Activated CD4-positive, alpha-beta T cell treated with anti-CD3 and anti-CD28 coated beads for 36 hours (primary cell): Measurements from ENCODE around the gene PSRC1. TPM values are rescaled to one million over a fixed set of nuclear protein-coding genes. Genes with fewer than 3 reads are reported as not detected.

ENCODE experiments used
- total RNA-seq, 2 experiments: library from RNA; stranded (reverse); gene quantifications; one replicate each; pipeline ENCODE4 v1.2.3, GENCODE V29; 2021

Gene PSRC1
- total RNA-seq, 2 experiments from 2014 or later, result 17.6 to 18.4 TPM

Other genes with a start within 250 kb of the PSRC1 start
- 1 to 10 TPM; 6.9 to 7.6 TPM for gene WDR47, start 241.0 kb downstream of the PSRC1 start, total RNA-seq
- 10 to 100 TPM; 12.1 to 20.1 TPM for gene TAF13, start 207.1 kb downstream of the PSRC1 start, total RNA-seq
- gene TMEM167B, start 192.4 kb downstream of the PSRC1 start, total RNA-seq, result 10 to 100 TPM; 26.8 to 28.4 TPM
- gene ELAPOR1, start 169.0 kb downstream of the PSRC1 start, total RNA-seq, result 1 to 10 TPM; 7.1 to 8.7 TPM
- gene SARS1, start 69.2 kb downstream of the PSRC1 start, total RNA-seq, result 100 to 1,000 TPM; 224 to 240 TPM
- gene CELSR2, start 33.6 kb downstream of the PSRC1 start, total RNA-seq, result 1 to 10 TPM; 1.9 to 2.0 TPM
- not detected for gene MYBPHL, start 23.9 kb upstream of the PSRC1 start, total RNA-seq
- under 1 TPM; 0.39 to 0.55 TPM for gene SORT1, start 114.8 kb upstream of the PSRC1 start, total RNA-seq
- 100 to 1,000 TPM; 151 to 249 TPM for gene PSMA5, start 143.3 kb upstream of the PSRC1 start, total RNA-seq
- under 1 TPM in 1 of 2 experiments, not detected in 1; 0.05 TPM for gene SYPL2, start 183.4 kb upstream of the PSRC1 start, total RNA-seq
- 10 to 100 TPM; 11.7 to 13.0 TPM for gene ATXN7L2, start 200.8 kb upstream of the PSRC1 start, total RNA-seq
- 1 to 10 TPM; 7.1 to 8.7 TPM for gene CYB561D1, start 210.9 kb upstream of the PSRC1 start, total RNA-seq
- gene AMIGO1, start 226.6 kb upstream of the PSRC1 start, total RNA-seq, result 1 to 10 TPM; 1.8 to 2.0 TPM